Lower lobe of right lung (tissue), 2 donors: ENCODE data around the gene ERP44. TPM values are rescaled to one million over a fixed set of nuclear protein-coding genes. Genes with fewer than 3 reads are reported as not detected.
A peak's percentile ranks its signal among the peaks of the same experiment; 100 is the strongest.

Experiments used
- ATAC-seq, 2 donors: fragments of 200-7000 bp; cut with Tn5 transposase; one replicate each; pipeline ENCODE4 v1.9.1; 2020 to 2022; ENCODE audit warnings: mild to moderate bottlenecking in 2 of 2, moderate library complexity in 2 of 2
- DNase-seq: peaks from one replicate; pipeline ENCODE4 v3.0.0-alpha.2; 2020
- H3K27ac ChIP-seq: fragments of 200-600 bp; one replicate; pipeline ENCODE4 v1.8.0; 2022
- H3K27me3 ChIP-seq: fragments of 200-600 bp; one replicate; pipeline ENCODE4 v1.8.0; 2022; ENCODE audit warnings: low read depth
- H3K36me3 ChIP-seq: fragments of 200-600 bp; one replicate; pipeline ENCODE4 v1.8.0; 2022; ENCODE audit warnings: mild to moderate bottlenecking
- H3K4me1 ChIP-seq: fragments of 200-600 bp; one replicate; pipeline ENCODE4 v1.8.0; 2022
- H3K4me3 ChIP-seq: fragments of 200-600 bp; one replicate; pipeline ENCODE4 v1.8.0; 2022; ENCODE audit warnings: mild to moderate bottlenecking
- H3K9me3 ChIP-seq: fragments of 200-600 bp; one replicate; pipeline ENCODE4 v1.8.0; 2022
- intact Hi-C: fragments of 100-400 bp; cut with DNase I; formaldehyde crosslinking; loops from one replicate; pipeline ENCODE4 v1.11.0; 2022
- total RNA-seq: library from RNA; stranded (reverse); fragmentation: NEBNext Ultra II Directional; extraction: Animal tissue kit (Norgen Biotek cat#: 25700); gene quantifications from one replicate; pipeline ENCODE4 v1.2.1, GENCODE V29; 2021
- TF ChIP-seq, protein P1 (sequence below): fragments of 200-600 bp; IDR thresholded peaks from one replicate; pipeline ENCODE4 v1.8.0; 2022; ENCODE audit warnings: antibody characterized with exemption, mild to moderate bottlenecking
- donor health status: DM: no; HTN: yes; CAD: no; lungs with severe emphysema.

ERP44 gene
- total RNA-seq, 1 donor from 2014 or later: 27.9 TPM

- TF ChIP-seq, protein P1, sequence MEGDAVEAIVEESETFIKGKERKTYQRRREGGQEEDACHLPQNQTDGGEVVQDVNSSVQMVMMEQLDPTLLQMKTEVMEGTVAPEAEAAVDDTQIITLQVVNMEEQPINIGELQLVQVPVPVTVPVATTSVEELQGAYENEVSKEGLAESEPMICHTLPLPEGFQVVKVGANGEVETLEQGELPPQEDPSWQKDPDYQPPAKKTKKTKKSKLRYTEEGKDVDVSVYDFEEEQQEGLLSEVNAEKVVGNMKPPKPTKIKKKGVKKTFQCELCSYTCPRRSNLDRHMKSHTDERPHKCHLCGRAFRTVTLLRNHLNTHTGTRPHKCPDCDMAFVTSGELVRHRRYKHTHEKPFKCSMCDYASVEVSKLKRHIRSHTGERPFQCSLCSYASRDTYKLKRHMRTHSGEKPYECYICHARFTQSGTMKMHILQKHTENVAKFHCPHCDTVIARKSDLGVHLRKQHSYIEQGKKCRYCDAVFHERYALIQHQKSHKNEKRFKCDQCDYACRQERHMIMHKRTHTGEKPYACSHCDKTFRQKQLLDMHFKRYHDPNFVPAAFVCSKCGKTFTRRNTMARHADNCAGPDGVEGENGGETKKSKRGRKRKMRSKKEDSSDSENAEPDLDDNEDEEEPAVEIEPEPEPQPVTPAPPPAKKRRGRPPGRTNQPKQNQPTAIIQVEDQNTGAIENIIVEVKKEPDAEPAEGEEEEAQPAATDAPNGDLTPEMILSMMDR: no peak
- no peaks in the 10 kb centered on the region for H3K4me1 ChIP-seq
- H3K4me3 ChIP-seq: no peak overlapping the region
Observed at GRCh38 chr9:100125236-100125635, 26.4 kb upstream of the ERP44 start.

DNA sequence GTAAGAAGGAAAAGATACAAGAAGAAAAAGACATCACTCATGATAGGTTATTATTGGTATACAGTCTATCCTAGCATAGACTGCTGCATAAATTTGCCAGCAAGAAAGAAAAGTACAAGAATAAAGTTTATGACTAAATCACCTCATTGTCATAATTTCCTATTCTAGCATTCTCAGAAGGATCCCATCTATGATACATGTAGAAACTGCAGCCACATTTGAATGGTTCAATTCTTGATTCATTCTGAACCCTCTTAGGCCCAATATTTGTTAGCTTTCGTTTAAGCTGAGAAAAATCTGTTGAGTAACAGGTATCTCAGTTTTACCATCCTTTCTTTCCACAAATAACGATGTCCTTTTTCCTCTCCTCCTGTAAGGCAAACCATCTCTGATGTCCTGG is 21.5 kb upstream of the ERP44 start:
- H3K4me1 ChIP-seq: no peaks in the 10 kb centered on the region
- DNase-seq (no peak), ATAC-seq (no peak)
- TF ChIP-seq, protein P1: no peak
- no peak overlapping the region for H3K27ac ChIP-seq
- no peaks in the 10 kb centered on the region for H3K9me3 ChIP-seq
- no peak overlapping the region for H3K4me3 ChIP-seq
- intact Hi-C loops: no loop called here
- no peaks in the 10 kb centered on the region for H3K27me3 ChIP-seq
- peaks cover 24% of the 10 kb centered on the region for H3K36me3 ChIP-seq

More at GRCh38 chr9:100125236-100125635, 26.4 kb upstream of the ERP44 start:
- H3K27me3 ChIP-seq: no peaks in the 10 kb centered on the region
- peaks cover 13% of the 10 kb centered on the region for H3K36me3 ChIP-seq
- no peak for DNase-seq
- H3K27ac ChIP-seq: no peak overlapping the region
- no peaks in the 10 kb centered on the region for H3K9me3 ChIP-seq
- ATAC-seq: no peak
- intact Hi-C loops: no loop called here

GRCh38 chr9:100117316-100117715 is 18.5 kb upstream of the ERP44 start:
- peaks cover 24% of the 10 kb centered on the region for H3K36me3 ChIP-seq
- H3K4me3 ChIP-seq: no peak overlapping the region
- intact Hi-C loops: no loop called here
- no peaks in the 10 kb centered on the region for H3K4me1 ChIP-seq
- TF ChIP-seq, protein P1: no peak
- ATAC-seq: no peak
- H3K9me3 ChIP-seq: no peaks in the 10 kb centered on the region
- no peak for DNase-seq
- H3K27ac ChIP-seq: no peak overlapping the region
- no peaks in the 10 kb centered on the region for H3K27me3 ChIP-seq

DNA sequence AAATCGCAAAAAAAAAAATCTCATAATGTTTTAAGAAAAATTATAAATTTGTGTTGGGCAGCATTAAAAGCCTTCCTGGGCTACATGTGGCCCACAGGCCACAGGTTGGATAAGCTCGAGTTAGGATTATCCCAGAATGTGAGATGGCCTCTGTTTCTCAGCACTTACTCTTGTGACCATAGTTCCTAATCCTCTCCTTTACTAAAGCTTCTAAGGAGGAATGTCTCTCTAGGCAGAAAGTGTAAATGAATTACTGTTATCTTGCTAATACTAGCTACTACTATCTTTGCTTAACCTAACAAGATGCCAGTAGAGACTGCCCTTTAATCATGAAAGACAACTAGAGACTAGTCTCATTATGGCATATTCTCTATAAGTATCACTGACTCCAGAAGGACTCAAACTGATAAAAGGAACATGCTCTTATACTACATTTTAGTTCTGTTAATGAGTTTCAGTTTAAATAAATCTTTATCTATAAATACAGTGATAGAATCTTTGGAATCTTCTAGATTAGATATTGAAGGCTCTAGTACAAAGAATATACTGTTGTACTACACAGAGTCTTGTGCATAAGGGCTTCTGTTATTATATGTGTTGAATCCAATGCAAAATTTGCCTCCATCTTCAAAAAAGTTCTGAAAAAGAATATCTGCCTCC is 14.0 kb upstream of the ERP44 start:
- TF ChIP-seq, protein P1: no peak
- no peaks in the 10 kb centered on the region for H3K27me3 ChIP-seq
- intact Hi-C loops: no loop called here

GRCh38 chr9:100111235-100111634 is 12.4 kb upstream of the ERP44 start:
- intact Hi-C loops: no loop called here
- ATAC-seq: peak; percentile 80
- Histone ChIP-seq H3K4me3 (no peak overlapping the region), H3K27me3 (no peaks in the 10 kb centered on the region), H3K4me1 (no peaks in the 10 kb centered on the region), H3K27ac (no peak overlapping the region), H3K36me3 (peaks cover 24% of the 10 kb centered on the region), H3K9me3 (no peaks in the 10 kb centered on the region)
- TF ChIP-seq, protein P1: no peak
- peak; percentile 70 for DNase-seq

More for the DNA sequence above, 14.0 kb upstream of the ERP44 start:
- H3K27ac ChIP-seq: no peak overlapping the region
- H3K9me3 ChIP-seq: no peaks in the 10 kb centered on the region
- ATAC-seq: no peak
- no peak overlapping the region for H3K4me3 ChIP-seq
- no peaks in the 10 kb centered on the region for H3K4me1 ChIP-seq
- peaks cover 16% of the 10 kb centered on the region for H3K36me3 ChIP-seq
- DNase-seq: no peak
